ENCODE data around the gene CSPG4.
A peak's percentile ranks its signal among the peaks of the same experiment; 100 is the strongest.

CSPG4 gene

GRCh38 chr15:75727031-75727531 lies 14.4 kb upstream of the CSPG4 start:
- H3K36me3 ChIP-seq (ENCODE audit: low read depth) = no peaks in the 10 kb centered on the region
- H3K27ac ChIP-seq (ENCODE audit: poor library complexity, severe bottlenecking) = no peak overlapping the region
- peak; percentile 73 for DNase-seq (ENCODE audit: low spot score)
- peaks cover 11% of the 10 kb centered on the region for H3K4me1 ChIP-seq (ENCODE audit: insufficient read depth, poor library complexity, severe bottlenecking)
- no peaks in the 10 kb centered on the region for H3K27me3 ChIP-seq (ENCODE audit: insufficient read depth, poor library complexity, severe bottlenecking)
- TF ChIP-seq CTCF (IDR thresholded peaks at IDR 0.05; ENCODE audit: poor library complexity, severe bottlenecking) = no peak
- no peaks in the 10 kb centered on the region for H3K9me3 ChIP-seq (ENCODE audit: severe bottlenecking)
- H3K4me3 ChIP-seq (ENCODE audit: severe bottlenecking) = no peak overlapping the region
- no peak for ATAC-seq (ENCODE audit: low read depth)

- Histone ChIP-seq H3K27me3 (ENCODE audit: insufficient read depth, poor library complexity, severe bottlenecking) (no peaks in the 10 kb centered on the region), H3K4me3 (ENCODE audit: severe bottlenecking) (no peak overlapping the region), H3K9me3 (ENCODE audit: severe bottlenecking) (no peaks in the 10 kb centered on the region), H3K4me1 (ENCODE audit: insufficient read depth, poor library complexity, severe bottlenecking) (peaks cover 11% of the 10 kb centered on the region), H3K27ac (ENCODE audit: poor library complexity, severe bottlenecking) (no peak overlapping the region), H3K36me3 (ENCODE audit: low read depth) (no peaks in the 10 kb centered on the region)
- TF ChIP-seq CTCF (IDR thresholded peaks at IDR 0.05; ENCODE audit: poor library complexity, severe bottlenecking) = no peak
- ATAC-seq (ENCODE audit: low read depth) (no peak), DNase-seq (ENCODE audit: low spot score) (peak; percentile 49)
Observed at GRCh38 chr15:75725719-75726607, 13.3 kb upstream of the CSPG4 start.

GRCh38 chr15:75725006-75725718 lies 12.5 kb upstream of the CSPG4 start:
- TF ChIP-seq CTCF (IDR thresholded peaks at IDR 0.05; ENCODE audit: poor library complexity, severe bottlenecking) = no peak
- no peaks in the 10 kb centered on the region for H3K27me3 ChIP-seq (ENCODE audit: insufficient read depth, poor library complexity, severe bottlenecking)
- no peak overlapping the region for H3K4me3 ChIP-seq (ENCODE audit: severe bottlenecking)
- H3K4me1 ChIP-seq (ENCODE audit: insufficient read depth, poor library complexity, severe bottlenecking) = peaks cover 13% of the 10 kb centered on the region
- DNase-seq (ENCODE audit: low spot score) = peak; percentile 68
- H3K27ac ChIP-seq (ENCODE audit: poor library complexity, severe bottlenecking) = no peak overlapping the region
- H3K9me3 ChIP-seq (ENCODE audit: severe bottlenecking) = no peaks in the 10 kb centered on the region
- no peak for ATAC-seq (ENCODE audit: low read depth)
- H3K36me3 ChIP-seq (ENCODE audit: low read depth) = no peaks in the 10 kb centered on the region

- DNase-seq (ENCODE audit: low spot score) = peak; percentile 93
Observed at GRCh38 chr15:75723847-75724660, 11.4 kb upstream of the CSPG4 start.

More at GRCh38 chr15:75723847-75724660, 11.4 kb upstream of the CSPG4 start:
- Histone ChIP-seq H3K27me3 (ENCODE audit: insufficient read depth, poor library complexity, severe bottlenecking) (no peaks in the 10 kb centered on the region), H3K36me3 (ENCODE audit: low read depth) (no peaks in the 10 kb centered on the region), H3K4me1 (ENCODE audit: insufficient read depth, poor library complexity, severe bottlenecking) (peaks cover 13% of the 10 kb centered on the region), H3K27ac (ENCODE audit: poor library complexity, severe bottlenecking) (no peak overlapping the region), H3K4me3 (ENCODE audit: severe bottlenecking) (no peak overlapping the region), H3K9me3 (ENCODE audit: severe bottlenecking) (no peaks in the 10 kb centered on the region)
- peak; percentile 87 for ATAC-seq (ENCODE audit: low read depth)
- no peak for TF ChIP-seq CTCF (IDR thresholded peaks at IDR 0.05; ENCODE audit: poor library complexity, severe bottlenecking)
